ENCODE results near the gene AVPI1. TPM values are rescaled to one million over a fixed set of nuclear protein-coding genes. Genes with fewer than 3 reads are reported as not detected.
"Not testable (repeated sequence)": the region's sequence is repeated elsewhere in the genome, so short reads cannot be mapped to it uniquely, and the experiment has no call there.

AVPI1 gene
- total and polyA plus RNA-seq, 2 of the 13 experiments (the other 11 are each of a cell fraction or from before 2014, with no cell fraction given), result 39.8 to 61.2 TPM

DNA sequence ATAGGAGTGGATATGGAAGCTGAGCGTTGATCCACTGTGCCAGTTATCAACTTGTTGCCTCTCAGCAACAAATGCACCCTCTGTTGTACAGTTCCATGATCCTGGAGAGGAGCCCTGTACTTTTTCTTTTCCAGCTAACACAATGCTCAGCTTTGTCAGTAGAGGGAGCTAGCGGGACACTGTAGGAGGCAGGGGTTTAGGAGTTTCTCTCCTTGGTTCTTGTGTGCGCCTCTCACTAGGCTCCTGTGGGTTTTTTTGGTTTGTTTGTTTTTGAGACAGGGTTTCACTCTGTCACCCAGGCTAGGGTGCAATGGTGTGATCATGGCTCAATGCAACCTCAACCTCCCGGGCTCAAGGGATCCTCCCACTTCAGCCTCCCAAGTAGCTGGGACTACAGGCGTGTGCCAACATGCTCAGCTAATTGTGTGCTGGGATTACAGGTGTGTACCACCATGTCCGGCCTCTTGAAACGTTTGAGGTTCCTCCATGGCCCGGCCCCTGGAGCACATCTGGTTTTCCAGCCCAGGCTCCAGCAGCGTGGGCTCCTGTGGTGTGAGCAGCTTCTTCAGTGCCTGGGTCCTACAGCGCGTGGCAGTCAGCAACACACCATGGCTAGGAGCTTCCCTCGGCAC, 14.5 kb upstream of the AVPI1 start (continued):
- TF ChIP-seq, protein P1, sequence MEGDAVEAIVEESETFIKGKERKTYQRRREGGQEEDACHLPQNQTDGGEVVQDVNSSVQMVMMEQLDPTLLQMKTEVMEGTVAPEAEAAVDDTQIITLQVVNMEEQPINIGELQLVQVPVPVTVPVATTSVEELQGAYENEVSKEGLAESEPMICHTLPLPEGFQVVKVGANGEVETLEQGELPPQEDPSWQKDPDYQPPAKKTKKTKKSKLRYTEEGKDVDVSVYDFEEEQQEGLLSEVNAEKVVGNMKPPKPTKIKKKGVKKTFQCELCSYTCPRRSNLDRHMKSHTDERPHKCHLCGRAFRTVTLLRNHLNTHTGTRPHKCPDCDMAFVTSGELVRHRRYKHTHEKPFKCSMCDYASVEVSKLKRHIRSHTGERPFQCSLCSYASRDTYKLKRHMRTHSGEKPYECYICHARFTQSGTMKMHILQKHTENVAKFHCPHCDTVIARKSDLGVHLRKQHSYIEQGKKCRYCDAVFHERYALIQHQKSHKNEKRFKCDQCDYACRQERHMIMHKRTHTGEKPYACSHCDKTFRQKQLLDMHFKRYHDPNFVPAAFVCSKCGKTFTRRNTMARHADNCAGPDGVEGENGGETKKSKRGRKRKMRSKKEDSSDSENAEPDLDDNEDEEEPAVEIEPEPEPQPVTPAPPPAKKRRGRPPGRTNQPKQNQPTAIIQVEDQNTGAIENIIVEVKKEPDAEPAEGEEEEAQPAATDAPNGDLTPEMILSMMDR (CRISPR knock-in tag; IDR thresholded peaks at IDR 0.05), result peak; percentile 89
- TF ChIP-seq SMC3 (IDR thresholded peaks at IDR 0.05; ENCODE audit: low read length) (peak; percentile 92), STAG1 (CRISPR knock-in tag; IDR thresholded peaks at IDR 0.05) (peak; percentile 74), THAP11 (CRISPR knock-in tag; IDR thresholded peaks at IDR 0.05) (peak; percentile 48; the same call in 1 of the 2 replicates)
- TF ChIP-seq, protein P2, sequence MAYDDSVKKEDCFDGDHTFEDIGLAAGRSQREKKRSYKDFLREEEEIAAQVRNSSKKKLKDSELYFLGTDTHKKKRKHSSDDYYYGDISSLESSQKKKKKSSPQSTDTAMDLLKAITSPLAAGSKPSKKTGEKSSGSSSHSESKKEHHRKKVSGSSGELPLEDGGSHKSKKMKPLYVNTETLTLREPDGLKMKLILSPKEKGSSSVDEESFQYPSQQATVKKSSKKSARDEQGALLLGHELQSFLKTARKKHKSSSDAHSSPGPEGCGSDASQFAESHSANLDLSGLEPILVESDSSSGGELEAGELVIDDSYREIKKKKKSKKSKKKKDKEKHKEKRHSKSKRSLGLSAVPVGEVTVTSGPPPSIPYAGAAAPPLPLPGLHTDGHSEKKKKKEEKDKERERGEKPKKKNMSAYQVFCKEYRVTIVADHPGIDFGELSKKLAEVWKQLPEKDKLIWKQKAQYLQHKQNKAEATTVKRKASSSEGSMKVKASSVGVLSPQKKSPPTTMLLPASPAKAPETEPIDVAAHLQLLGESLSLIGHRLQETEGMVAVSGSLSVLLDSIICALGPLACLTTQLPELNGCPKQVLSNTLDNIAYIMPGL (CRISPR knock-in tag; IDR thresholded peaks at IDR 0.05; ENCODE audit: borderline replicate concordance in 1 of 2, low read depth in 1 of 2), result peak in 1 of 2 experiments; percentile 40; a peak in 1 of 4 replicates

DNA sequence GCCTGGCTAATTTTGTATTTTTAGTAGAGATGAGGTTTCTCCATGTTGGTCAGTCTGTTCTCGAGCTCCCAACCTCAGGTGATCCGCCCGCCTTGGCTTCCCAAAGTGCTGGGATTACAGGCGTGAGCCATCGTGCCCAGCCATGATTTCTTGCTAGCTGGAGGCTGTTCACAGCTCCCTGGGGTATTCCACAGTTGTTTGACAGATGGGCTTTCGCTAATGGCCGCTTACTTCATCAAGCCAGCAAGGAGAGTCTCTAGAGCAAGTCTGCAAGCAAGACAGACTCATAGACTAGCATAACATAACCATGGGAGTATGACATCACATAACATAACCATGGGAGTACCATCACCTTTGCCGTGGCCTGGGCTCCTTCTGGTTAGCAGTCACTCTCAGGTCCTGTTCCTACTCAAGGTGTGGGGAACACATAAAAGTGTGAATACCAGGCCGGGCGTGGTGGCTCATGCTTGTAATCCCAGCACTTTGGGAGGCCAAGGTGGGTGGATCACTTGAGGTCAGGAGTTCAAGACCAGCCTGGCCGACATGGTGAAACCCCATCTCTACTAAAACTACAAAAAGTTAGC, 11.1 kb upstream of the AVPI1 start:
- H3K36me3 ChIP-seq (replicated peaks in 1 of 2; ENCODE audit: control insufficient read depth in 1 of 2, insufficient read depth in 2 of 2, low read length in 2 of 2); H2AFZ ChIP-seq (ENCODE audit: low read length); in situ Hi-C loops (cut with HindIII; ENCODE audit: extremely low pct_ligation_motif_present, low pct_unique_long_range_greater_than_20kb); H3K4me3 ChIP-seq (replicated peaks in 1 of 3; ENCODE audit: insufficient read depth in 1 of 3, low read depth in 2 of 3, low read length in 3 of 3); intact Hi-C loops (cut with micrococcal nuclease; ENCODE audit: unreplicated experiment); H3K27ac ChIP-seq (ENCODE audit: extremely low read length, insufficient read depth, low read length); BruUV-seq (replicated peaks); H4K20me1 ChIP-seq (ENCODE audit: insufficient read depth, low read length); DNase-seq (ENCODE audit: low spot score); H3K4me2 ChIP-seq (ENCODE audit: low read depth, low read length); H3K9me3 ChIP-seq (ENCODE audit: low read length); CTCF ChIA-PET (ENCODE audit: low intra/inter-chr PET ratio, low total read pairs); FAIRE-seq; H3K27me3 ChIP-seq (ENCODE audit: control insufficient read depth in 1 of 2, insufficient read depth in 2 of 2, low read length in 2 of 2); H3K9ac ChIP-seq (ENCODE audit: insufficient read depth, low read depth, low read length); H3K79me2 ChIP-seq (ENCODE audit: insufficient read depth, low read length); ATAC-seq; TF ChIP-seq CREB1 (CRISPR knock-in tag; IDR thresholded peaks at IDR 0.05): not testable (repeated sequence)
- POLR2A ChIA-PET, result interaction anchor here (1.1 to 3.9 kb wide), 3 partner anchors 11 to 22 kb away, joined by 3 to 19 read pairs (median 3); partner anchors contain the start of gene AVPI1
- TF ChIP-seq CREB1 (IDR thresholded peaks at IDR 0.05), result peak; percentile 27; the same call in 1 of the 2 replicates
- H3K4me1 ChIP-seq (ENCODE audit: insufficient read depth, low read length), result peaks cover 32% of the 10 kb centered on the region
- 69% methylated on average over 10 of the region's 11 CpGs for WGBS (ENCODE audit: low lambda C conversion rate)

All from HepG2 (cell line).